ENCODE results near the gene SYS1.

Gene SYS1

DNA sequence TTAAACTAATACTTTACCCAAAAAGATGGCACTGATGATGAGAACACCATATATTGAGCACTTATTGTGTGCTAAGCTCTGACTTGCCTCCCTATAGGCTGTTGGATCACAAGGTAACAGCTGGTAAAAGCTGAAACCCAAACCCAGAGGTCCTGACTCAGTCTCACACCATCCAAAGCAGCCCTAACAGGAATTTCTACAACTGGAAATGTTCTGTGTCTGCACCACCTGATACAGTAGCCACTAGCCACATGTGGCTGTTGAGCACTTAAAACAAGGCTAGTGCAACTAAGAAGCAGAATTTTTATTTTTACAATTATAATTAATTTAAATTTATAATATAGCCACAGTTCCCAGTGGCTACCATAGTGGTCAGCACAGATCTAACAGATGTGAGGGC lies 39.2 kb upstream of the SYS1 start:
- Histone ChIP-seq H3F3A (ENCODE audit: insufficient read depth, low read length) (peaks cover 5% of the 10 kb centered on the region; the same call in 1 of the 2 replicates), H3K9ac (ENCODE audit: low read length) (no peak overlapping the region), H4K20me1 (ENCODE audit: insufficient read depth, low read length) (no peaks in the 10 kb centered on the region), H3K36me3 (replicated peaks; ENCODE audit: insufficient read depth, low read length) (no peaks in the 10 kb centered on the region), H2AFZ (ENCODE audit: low read length) (no peak overlapping the region), H3K79me2 (ENCODE audit: low read length) (no peaks in the 10 kb centered on the region), H3K9me2 (replicated peaks; ENCODE audit: insufficient read depth, low read length) (no peaks in the 10 kb centered on the region), H3K4me2 (ENCODE audit: low read depth, low read length) (no peak overlapping the region), H3K27me3 (replicated peaks; ENCODE audit: insufficient read depth, low read length) (no peaks in the 10 kb centered on the region), H3K4me1 (ENCODE audit: low read length) (peaks cover 5% of the 10 kb centered on the region), H3K27ac (ENCODE audit: low read length) (no peak overlapping the region), H3K9me3 (replicated peaks; ENCODE audit: insufficient read depth, low read length) (no peaks in the 10 kb centered on the region), H3K4me3 (ENCODE audit: low read length) (no peak overlapping the region)
- no peak for TF ChIP-seq EZH2 (optimal IDR thresholded peaks at IDR 0.05; ENCODE audit: low read depth, low read length)
- no peak for DNase-seq

DNA sequence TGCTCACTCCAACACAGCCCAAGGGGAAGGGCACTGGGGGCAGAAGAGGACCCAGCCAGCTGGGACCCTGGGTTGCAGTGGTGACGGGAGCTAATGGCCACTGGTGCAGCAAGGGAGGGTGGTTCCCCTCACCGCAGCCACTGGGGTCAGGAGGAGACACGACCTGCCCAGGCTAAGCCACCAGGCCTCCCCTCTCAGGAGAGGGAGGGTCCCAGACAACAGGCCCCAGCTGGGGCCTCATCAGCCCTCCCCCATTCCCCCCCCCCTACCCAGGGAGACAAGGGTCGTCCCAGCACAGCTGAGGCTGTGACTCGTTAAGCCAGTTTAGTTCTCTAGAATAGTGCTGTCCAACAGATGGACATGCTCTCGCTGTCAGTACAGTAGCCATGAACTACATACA lies 37.6 kb upstream of the SYS1 start:
- peaks cover 5% of the 10 kb centered on the region; the same call in 1 of the 2 replicates for H3F3A ChIP-seq (ENCODE audit: insufficient read depth, low read length)
- H3K4me2 ChIP-seq (ENCODE audit: low read depth, low read length) = no peak overlapping the region
- TF ChIP-seq EZH2phosphoT487 (IDR thresholded peaks at IDR 0.05; ENCODE audit: low read length) (no peak), EZH2 (optimal IDR thresholded peaks at IDR 0.05; ENCODE audit: low read depth, low read length) (no peak)
- TF ChIP-seq, protein P1, sequence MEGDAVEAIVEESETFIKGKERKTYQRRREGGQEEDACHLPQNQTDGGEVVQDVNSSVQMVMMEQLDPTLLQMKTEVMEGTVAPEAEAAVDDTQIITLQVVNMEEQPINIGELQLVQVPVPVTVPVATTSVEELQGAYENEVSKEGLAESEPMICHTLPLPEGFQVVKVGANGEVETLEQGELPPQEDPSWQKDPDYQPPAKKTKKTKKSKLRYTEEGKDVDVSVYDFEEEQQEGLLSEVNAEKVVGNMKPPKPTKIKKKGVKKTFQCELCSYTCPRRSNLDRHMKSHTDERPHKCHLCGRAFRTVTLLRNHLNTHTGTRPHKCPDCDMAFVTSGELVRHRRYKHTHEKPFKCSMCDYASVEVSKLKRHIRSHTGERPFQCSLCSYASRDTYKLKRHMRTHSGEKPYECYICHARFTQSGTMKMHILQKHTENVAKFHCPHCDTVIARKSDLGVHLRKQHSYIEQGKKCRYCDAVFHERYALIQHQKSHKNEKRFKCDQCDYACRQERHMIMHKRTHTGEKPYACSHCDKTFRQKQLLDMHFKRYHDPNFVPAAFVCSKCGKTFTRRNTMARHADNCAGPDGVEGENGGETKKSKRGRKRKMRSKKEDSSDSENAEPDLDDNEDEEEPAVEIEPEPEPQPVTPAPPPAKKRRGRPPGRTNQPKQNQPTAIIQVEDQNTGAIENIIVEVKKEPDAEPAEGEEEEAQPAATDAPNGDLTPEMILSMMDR (IDR thresholded peaks at IDR 0.05; ENCODE audit: low read length) = no peak
- no peak overlapping the region for H3K4me3 ChIP-seq (ENCODE audit: low read length)
- no peak overlapping the region for H3K9ac ChIP-seq (ENCODE audit: low read length)
- no peak overlapping the region for H2AFZ ChIP-seq (ENCODE audit: low read length)
- H3K36me3 ChIP-seq (replicated peaks; ENCODE audit: insufficient read depth, low read length) = no peaks in the 10 kb centered on the region
- no peak for DNase-seq
- no peaks in the 10 kb centered on the region for H3K27me3 ChIP-seq (replicated peaks; ENCODE audit: insufficient read depth, low read length)
- H3K79me2 ChIP-seq (ENCODE audit: low read length) = no peaks in the 10 kb centered on the region
- no peaks in the 10 kb centered on the region for H3K9me2 ChIP-seq (replicated peaks; ENCODE audit: insufficient read depth, low read length)
- no peaks in the 10 kb centered on the region for H3K9me3 ChIP-seq (replicated peaks; ENCODE audit: insufficient read depth, low read length)
- peaks cover 5% of the 10 kb centered on the region for H3K4me1 ChIP-seq (ENCODE audit: low read length)
- no peak overlapping the region for H3K27ac ChIP-seq (ENCODE audit: low read length)
- no peaks in the 10 kb centered on the region for H4K20me1 ChIP-seq (ENCODE audit: insufficient read depth, low read length)

DNA sequence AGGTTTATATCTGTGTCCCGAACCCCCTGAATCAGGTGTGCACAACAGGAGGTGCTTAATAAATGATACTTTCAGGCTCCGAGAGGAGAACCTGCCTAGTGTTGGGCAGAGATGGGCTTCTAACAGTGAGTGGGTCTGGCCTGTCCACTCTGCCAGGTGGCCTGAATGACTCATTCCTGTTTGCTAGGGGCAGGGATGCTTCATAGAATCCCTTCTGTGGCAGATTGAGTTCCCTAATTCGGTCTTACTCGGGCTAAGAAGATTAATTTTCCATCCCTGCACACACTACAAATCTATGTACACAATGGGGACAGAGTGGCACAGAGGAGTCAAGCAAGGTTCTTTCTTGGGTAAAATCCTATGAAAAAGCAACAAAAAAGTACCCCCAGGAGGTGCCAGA lies 34.5 kb upstream of the SYS1 start:
- no peak overlapping the region for H3K27ac ChIP-seq (ENCODE audit: low read length)
- H3K4me3 ChIP-seq (ENCODE audit: low read length) = no peak overlapping the region
- H3F3A ChIP-seq (ENCODE audit: insufficient read depth, low read length) = no peaks in the 10 kb centered on the region
- no peaks in the 10 kb centered on the region for H3K27me3 ChIP-seq (replicated peaks; ENCODE audit: insufficient read depth, low read length)
- H3K36me3 ChIP-seq (replicated peaks; ENCODE audit: insufficient read depth, low read length) = no peaks in the 10 kb centered on the region
- no peaks in the 10 kb centered on the region for H4K20me1 ChIP-seq (ENCODE audit: insufficient read depth, low read length)
- TF ChIP-seq, protein P1 (IDR thresholded peaks at IDR 0.05; ENCODE audit: low read length) = no peak
- TF ChIP-seq EZH2phosphoT487 (IDR thresholded peaks at IDR 0.05; ENCODE audit: low read length) (no peak), EZH2 (optimal IDR thresholded peaks at IDR 0.05; ENCODE audit: low read depth, low read length) (no peak)
- no peak overlapping the region for H3K4me2 ChIP-seq (ENCODE audit: low read depth, low read length)
- H3K4me1 ChIP-seq (ENCODE audit: low read length) = no peaks in the 10 kb centered on the region
- no peak for DNase-seq
- H3K9me2 ChIP-seq (replicated peaks; ENCODE audit: insufficient read depth, low read length) = no peaks in the 10 kb centered on the region
- no peaks in the 10 kb centered on the region for H3K9me3 ChIP-seq (replicated peaks; ENCODE audit: insufficient read depth, low read length)
- no peak overlapping the region for H2AFZ ChIP-seq (ENCODE audit: low read length)
- no peak overlapping the region for H3K9ac ChIP-seq (ENCODE audit: low read length)
- H3K79me2 ChIP-seq (ENCODE audit: low read length) = no peaks in the 10 kb centered on the region

DNA sequence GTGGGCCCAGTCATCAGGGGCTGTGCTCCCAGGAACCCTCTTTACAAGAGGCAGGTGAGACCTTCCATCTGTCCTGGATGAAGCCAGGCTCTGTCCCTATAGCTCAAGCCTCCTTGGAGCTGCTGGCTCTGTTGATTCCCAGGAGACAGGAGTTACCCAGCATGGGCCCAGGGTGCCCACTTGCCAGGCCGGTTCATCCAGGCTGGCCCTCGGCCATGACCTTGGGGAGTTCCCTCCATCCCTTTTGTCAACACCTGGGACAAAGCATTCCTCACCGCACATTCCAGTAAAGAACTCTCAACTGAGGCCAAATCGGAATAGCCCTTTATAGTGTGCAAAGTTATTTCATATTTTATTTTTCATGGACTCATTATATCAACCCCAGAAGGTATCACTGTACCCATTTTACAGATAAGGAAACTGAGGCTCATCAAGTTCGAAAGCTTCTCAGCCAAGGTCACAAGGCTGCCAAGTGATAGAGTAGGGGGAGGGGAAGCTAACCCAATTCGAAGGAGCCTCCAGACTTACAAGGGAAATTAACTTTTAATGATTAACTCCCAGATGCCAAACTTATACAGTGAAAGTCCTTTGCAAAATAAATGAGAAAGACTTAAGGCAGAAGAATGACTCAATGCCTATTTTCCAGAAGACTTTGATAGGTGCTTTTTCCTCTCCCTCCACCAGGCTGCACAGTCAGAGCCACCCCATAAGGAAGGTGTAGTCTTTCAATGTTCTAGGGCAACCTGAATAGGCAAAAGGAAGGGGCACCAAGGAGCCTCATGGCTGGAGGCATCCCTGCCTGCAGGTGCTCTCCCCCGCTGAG lies 33.2 kb upstream of the SYS1 start:
- Histone ChIP-seq H3K36me3 (replicated peaks; ENCODE audit: insufficient read depth, low read length) (no peaks in the 10 kb centered on the region), H3K79me2 (ENCODE audit: low read length) (no peaks in the 10 kb centered on the region), H3K4me3 (ENCODE audit: low read length) (no peak overlapping the region), H3K4me1 (ENCODE audit: low read length) (no peaks in the 10 kb centered on the region), H3K4me2 (ENCODE audit: low read depth, low read length) (no peak overlapping the region), H4K20me1 (ENCODE audit: insufficient read depth, low read length) (no peaks in the 10 kb centered on the region), H3K9me2 (replicated peaks; ENCODE audit: insufficient read depth, low read length) (no peaks in the 10 kb centered on the region), H2AFZ (ENCODE audit: low read length) (no peak overlapping the region), H3K9me3 (replicated peaks; ENCODE audit: insufficient read depth, low read length) (no peaks in the 10 kb centered on the region), H3F3A (ENCODE audit: insufficient read depth, low read length) (no peaks in the 10 kb centered on the region), H3K9ac (ENCODE audit: low read length) (no peak overlapping the region), H3K27me3 (replicated peaks; ENCODE audit: insufficient read depth, low read length) (no peaks in the 10 kb centered on the region), H3K27ac (ENCODE audit: low read length) (no peak overlapping the region)
- DNase-seq = no peak
- TF ChIP-seq EZH2phosphoT487 (IDR thresholded peaks at IDR 0.05; ENCODE audit: low read length) = no peak
- TF ChIP-seq, protein P1 (IDR thresholded peaks at IDR 0.05; ENCODE audit: low read length) = no peak
- no peak for TF ChIP-seq EZH2 (optimal IDR thresholded peaks at IDR 0.05; ENCODE audit: low read depth, low read length)

All from MM.1S (cell line).